GM12878 (cell line): ENCODE measurements around the gene KANK4. TPM values are rescaled to one million over a fixed set of nuclear protein-coding genes. Genes with fewer than 3 reads are reported as not detected.

Experiments used
- ATAC-seq: fragments of 200-7000 bp; cut with Tn5 transposase; 3 replicates; pipeline ENCODE4 v1.9.1; 2020; ENCODE audit warnings: mild to moderate bottlenecking, moderate library complexity
- BruUV-seq: library from RNA; stranded (reverse); fragments of 400-500 nt; replicated peaks from 2 replicates; lab custom pipeline; 2021; lab: Mats Ljungman, UMichigan
- CTCF ChIA-PET: fragments of 300-600 bp; sonication (Branson Sonifier 250); formaldehyde crosslinking; extraction: SDS; loops from one replicate; lab custom pipeline; 2021; ENCODE audit warnings: inconsistent platforms; lab: Yijun Ruan, JAX
- POLR2A ChIA-PET: fragments of 350-600 bp; formaldehyde crosslinking; extraction: SDS; loops from one replicate; lab custom pipeline; 2021; ENCODE audit warnings: inconsistent platforms; lab: Charles Lee
- RAD21 ChIA-PET: fragments of 300-600 bp; sonication (Branson Sonifier 250); formaldehyde crosslinking; loops from one replicate; lab custom pipeline; 2023; ENCODE audit warnings: antibody characterized with exemption; ENCODE audit not compliant: unreplicated experiment; lab: Charles Lee
- SMC1A ChIA-PET: fragments of 300-600 bp; sonication (Branson Sonifier 250); formaldehyde crosslinking; loops from one replicate; lab custom pipeline; 2023; ENCODE audit not compliant: unreplicated experiment, uncharacterized antibody; lab: Charles Lee
- DNase-seq: peaks from one replicate; pipeline ENCODE4 v3.0.0-alpha.2; 2011; ENCODE audit warnings: low read depth, low spot score
- FAIRE-seq: peaks from 3 replicates; lab custom pipeline; 2011; peaks lifted over from hg19 to GRCh38; lab: Jason Lieb, UNC
- H2AFZ ChIP-seq: 2 replicates; pipeline ENCODE4 v1.6.0; 2011; ENCODE audit warnings: low read depth, low read length, control low read depth; ENCODE audit not compliant: control insufficient read depth
- H3K27ac ChIP-seq: 2 replicates; pipeline ENCODE4 v1.5.1; 2011; ENCODE audit warnings: control low read depth; ENCODE audit not compliant: control insufficient read depth, insufficient read depth
- H3K27me3 ChIP-seq, 2 experiments: replicated peaks in 1 of 2; 2 replicates each; pipeline versions ENCODE4 v1.6.0 to v1.6.1; 2011; ENCODE audit warnings: low read length in 1 of 2; ENCODE audit not compliant: control insufficient read depth in 2 of 2, insufficient read depth in 2 of 2
- H3K36me3 ChIP-seq, 2 experiments: 2 replicates each; pipeline ENCODE4 v1.5.1; 2011; ENCODE audit warnings: low read length in 1 of 2; ENCODE audit not compliant: control insufficient read depth in 2 of 2, insufficient read depth in 2 of 2
- H3K4me1 ChIP-seq: 2 replicates; pipeline ENCODE4 v1.6.1; 2011; ENCODE audit warnings: mild to moderate bottlenecking, low read length, moderate library complexity, mixed read lengths; ENCODE audit not compliant: control insufficient read depth, insufficient read depth
- H3K4me2 ChIP-seq: 2 replicates; pipeline ENCODE4 v1.6.0; 2011; ENCODE audit warnings: control low read depth; ENCODE audit not compliant: control insufficient read depth, insufficient read depth
- H3K4me3 ChIP-seq: fragments of 200-600 bp; sonication (generic); 2 replicates; pipeline ENCODE4 v1.5.1; 2016
- H3K79me2 ChIP-seq: 2 replicates; pipeline ENCODE4 v1.6.0; 2011; ENCODE audit warnings: low read length; ENCODE audit not compliant: control insufficient read depth, insufficient read depth
- H3K9ac ChIP-seq: 2 replicates; pipeline ENCODE4 v1.8.0; 2011; ENCODE audit warnings: low read length, control low read depth, mixed read lengths; ENCODE audit not compliant: control insufficient read depth, insufficient read depth
- H3K9me3 ChIP-seq: replicated peaks from 3 replicates; pipeline ENCODE4 v1.5.1; 2011; ENCODE audit warnings: mild to moderate bottlenecking, low read length; ENCODE audit not compliant: control insufficient read depth, insufficient read depth
- H4K20me1 ChIP-seq: 2 replicates; pipeline ENCODE4 v1.6.0; 2011; ENCODE audit not compliant: control insufficient read depth, insufficient read depth
- E2F8 ChIP-seq: fragments of 450-650 bp; IDR thresholded peaks from 2 replicates; pipeline ENCODE4 v1.6.1; 2018; ENCODE audit warnings: mild to moderate bottlenecking, low read depth, moderate library complexity; ENCODE audit not compliant: partially characterized antibody
- MTA3 ChIP-seq: IDR thresholded peaks from 2 replicates; pipeline ENCODE4 v1.6.1; 2012; ENCODE audit warnings: low read length, inconsistent platforms, borderline replicate concordance
- PBX3 ChIP-seq: IDR thresholded peaks from 2 replicates; pipeline ENCODE4 v1.6.1; 2011; ENCODE audit warnings: mild to moderate bottlenecking, low read depth, low read length, moderate library complexity; ENCODE audit not compliant: insufficient replicate concordance
- SMAD1 ChIP-seq: fragments of 450-650 bp; IDR thresholded peaks from 2 replicates; pipeline ENCODE4 v1.6.1; 2018; ENCODE audit warnings: mild to moderate bottlenecking, low read depth; ENCODE audit not compliant: partially characterized antibody
- SRF ChIP-seq, 2 experiments: IDR thresholded peaks; 2 replicates each; pipeline ENCODE4 v1.6.1; 2011; ENCODE audit warnings: low read depth in 2 of 2, low read length in 2 of 2, mild to moderate bottlenecking in 1 of 2, moderate library complexity in 1 of 2
- ZNF687 ChIP-seq: fragments of 450-650 bp; IDR thresholded peaks from 2 replicates; pipeline ENCODE4 v1.6.1; 2017; ENCODE audit warnings: mild to moderate bottlenecking, moderate library complexity
- WGBS: methylation state at CpG from one replicate; pipeline ENCODE4 v1.1.6; 2016; ENCODE audit warnings: low lambda C conversion rate; ENCODE audit not compliant: insufficient replicate concordance, insufficient coverage; ENCODE audit errors: missing lambda C conversion rate; 5-methylcytosine and 5-hydroxymethylcytosine counted together
- in situ Hi-C: fragments of 300-500 bp; cut with MboI; formaldehyde crosslinking; loops from 9 replicates; pipeline ENCODE4 v1.14.3; 2018; ENCODE audit warnings: mixed read lengths
- intact Hi-C: fragments of 100-400 bp; cut with micrococcal nuclease; formaldehyde crosslinking; loops from one replicate; pipeline ENCODE4 v1.14.2; 2022; ENCODE audit not compliant: unreplicated experiment
- polyA plus RNA-seq, 11 experiments: library from polyadenylated mRNA; depleted of rRNA in 4 of 11; unstranded in 6 of 11; stranded (reverse) in 5 of 11; fragments of >200 nt; fragmentation: Nextera tagmentation in 4 of 11; fragmentation: Illumina TruSeq in 1 of 11; extraction: Ambion mirVana in 4 of 11; extraction: Trizol in 1 of 11; gene quantifications; 1 replicate in 1 of 11; 2 replicates in 10 of 11; pipeline versions ENCODE4 v1.2.1 to v1.2.3, GENCODE V29; 2011 to 2016; ENCODE audit warnings: inconsistent platforms in 2 of 11, missing spikeins in 2 of 11, low read depth in 1 of 11
- total RNA-seq, 4 experiments: library from RNA; depleted of rRNA in 3 of 4; stranded (reverse); fragments of >200 nt in 3 of 4; fragmentation: Illumina TruSeq in 1 of 4; extraction: Trizol in 1 of 4; gene quantifications; 2 replicates each; pipeline versions ENCODE4 v1.2.1 to v1.2.3, GENCODE V29; 2013 to 2021

KANK4 gene
- total and polyA plus RNA-seq, 10 of the 15 experiments (the other 5 are each of a cell fraction or from before 2014, with no cell fraction given) = not detected

GRCh38 chr1:62268315-62268714 lies 50.9 kb downstream of the KANK4 start:
- Histone ChIP-seq H3K36me3 (no peaks in the 10 kb centered on the region), H3K27ac (no peak overlapping the region), H3K4me3 (no peak overlapping the region), H2AFZ (no peak overlapping the region), H3K79me2 (no peaks in the 10 kb centered on the region), H3K27me3 (no peaks in the 10 kb centered on the region; a peak in 1 of 4 replicates), H3K4me2 (no peak overlapping the region), H4K20me1 (no peaks in the 10 kb centered on the region), H3K4me1 (peaks cover 5% of the 10 kb centered on the region; the same call in 1 of the 2 replicates), H3K9me3 (no peaks in the 10 kb centered on the region), H3K9ac (no peak overlapping the region)
- no peak for ATAC-seq
- no peak for TF ChIP-seq MTA3
- no peak for TF ChIP-seq ZNF687
- no peak for TF ChIP-seq E2F8
- TF ChIP-seq PBX3 = no peak
- no peak for TF ChIP-seq SRF (IDR thresholded peaks at IDR 0.05; ENCODE audit: low read depth in 2 of 2, low read length in 2 of 2)
- TF ChIP-seq SMAD1 = no peak
- ChIA-PET RAD21 (interaction anchor here (0.7 kb wide), 1 partner anchor 625 kb away, joined by 3 read pairs; no protein-coding TSS in a partner anchor), SMC1A (no interaction called here), POLR2A (no interaction called here), CTCF (no interaction called here)
- no TSS peak for BruUV-seq
- WGBS = 49% methylated on average over 8 of the region's 8 CpGs
- DNase-seq = no peak
- intact Hi-C loops (no loop called here), in situ Hi-C loops (no loop called here)
- FAIRE-seq = no peak
